HEK293 (cell line): ENCODE measurements around the gene HEXIM1.

Source experiments
- CTCF ChIA-PET: fragments of 350-600 bp; formaldehyde crosslinking; extraction: SDS; loops from one replicate; lab custom pipeline; 2021; ENCODE audit warnings: antibody characterized with exemption; lab: Yijun Ruan, JAX
- POLR2A ChIA-PET: fragments of 300-600 bp; formaldehyde crosslinking; extraction: SDS; loops from one replicate; lab custom pipeline; 2020; ENCODE audit warnings: antibody characterized with exemption, inconsistent platforms; lab: Yijun Ruan, JAX
- H3K27ac ChIP-seq: fragments of 200-500 bp; sonication (Bioruptor generic); 2 replicates; pipeline ENCODE4 v1.5.1; 2014; ENCODE audit warnings: low read depth, low read length, control low read depth, inconsistent platforms; ENCODE audit errors: extremely low read depth
- H3K36me3 ChIP-seq, 2 experiments: fragments of 200-500 bp in 1 of 2; sonication (Bioruptor generic) in 1 of 2; 1 replicate in 1 of 2; 2 replicates in 1 of 2; pipeline ENCODE4 v1.5.1; 2014 to 2017; ENCODE audit warnings: inconsistent platforms in 2 of 2, low read length in 2 of 2; ENCODE audit not compliant: control insufficient read depth in 2 of 2, insufficient read depth in 1 of 2
- H3K4me1 ChIP-seq: fragments of 200-500 bp; sonication (Bioruptor generic); 2 replicates; pipeline ENCODE4 v1.5.1; 2014; ENCODE audit warnings: mild to moderate bottlenecking, low read length, inconsistent platforms; ENCODE audit not compliant: control insufficient read depth, insufficient read depth
- H3K4me3 ChIP-seq: 2 replicates; pipeline ENCODE4 v1.5.1; 2011; ENCODE audit warnings: low read depth, mild to moderate bottlenecking, control low read depth, low read length, moderate library complexity
- H3K9me3 ChIP-seq: fragments of 200-500 bp; sonication (Bioruptor generic); 2 replicates; pipeline ENCODE4 v1.5.1; 2014; ENCODE audit warnings: low read depth, low read length, inconsistent platforms; ENCODE audit not compliant: control insufficient read depth, insufficient read depth
- EGR2 ChIP-seq: fragments of 450-650 bp; formaldehyde crosslinking; IDR thresholded peaks from 2 replicates; pipeline ENCODE4 v1.5.1; 2016; ENCODE audit warnings: low read depth, missing biosample characterization, missing genetic modification characterization
- GLI2 ChIP-seq: fragments of 450-650 bp; formaldehyde crosslinking; IDR thresholded peaks from 2 replicates; pipeline ENCODE4; 2017; ENCODE audit warnings: missing biosample characterization, missing genetic modification characterization, low read depth, borderline replicate concordance
- GLIS1 ChIP-seq: fragments of 450-650 bp; formaldehyde crosslinking; IDR thresholded peaks from 2 replicates; pipeline ENCODE4 v1.5.1; 2016; ENCODE audit warnings: missing biosample characterization, missing genetic modification characterization
- IKZF3 ChIP-seq: fragments of 450-650 bp; IDR thresholded peaks from 2 replicates; pipeline ENCODE4 v1.5.0; 2018; ENCODE audit warnings: missing biosample characterization, mild to moderate bottlenecking, missing genetic modification characterization, moderate library complexity
- YY2 ChIP-seq: fragments of 450-650 bp; formaldehyde crosslinking; IDR thresholded peaks from 2 replicates; pipeline ENCODE4 v1.5.1; 2016; ENCODE audit warnings: missing biosample characterization, missing genetic modification characterization
- ZBTB1 ChIP-seq: fragments of 450-650 bp; formaldehyde crosslinking; IDR thresholded peaks from 2 replicates; pipeline ENCODE4 v1.5.1; 2016; ENCODE audit warnings: missing biosample characterization, missing genetic modification characterization
- ZBTB44 ChIP-seq: fragments of 450-650 bp; IDR thresholded peaks from 2 replicates; pipeline ENCODE4 v1.5.1; 2018; ENCODE audit warnings: missing biosample characterization, mild to moderate bottlenecking, missing genetic modification characterization
- ZNF19 ChIP-seq: fragments of 450-650 bp; formaldehyde crosslinking; IDR thresholded peaks from 2 replicates; pipeline ENCODE4; 2016; ENCODE audit warnings: missing biosample characterization, missing genetic modification characterization, low read depth
- ZNF335 ChIP-seq: fragments of 450-650 bp; formaldehyde crosslinking; conservative IDR thresholded peaks from 2 replicates; pipeline ENCODE4 v1.5.1; 2016; ENCODE audit warnings: missing biosample characterization, missing genetic modification characterization
- ZNF394 ChIP-seq: fragments of 450-650 bp; formaldehyde crosslinking; IDR thresholded peaks from 2 replicates; pipeline ENCODE4 v1.5.1; 2016; ENCODE audit warnings: missing biosample characterization, missing genetic modification characterization, mild to moderate bottlenecking, moderate library complexity, borderline replicate concordance
- ZNF596 ChIP-seq: fragments of 450-650 bp; IDR thresholded peaks from 2 replicates; pipeline ENCODE4 v1.5.0; 2018; ENCODE audit warnings: missing biosample characterization, mild to moderate bottlenecking, missing genetic modification characterization, moderate library complexity
- ZNF707 ChIP-seq: fragments of 450-650 bp; formaldehyde crosslinking; IDR thresholded peaks from 2 replicates; pipeline ENCODE4 v1.5.1; 2016; ENCODE audit warnings: missing biosample characterization, missing genetic modification characterization
- TF ChIP-seq, protein P1 (sequence below): fragments of 450-650 bp; formaldehyde crosslinking; IDR thresholded peaks from 2 replicates; pipeline ENCODE4 v1.5.1; 2016; ENCODE audit warnings: missing biosample characterization, missing genetic modification characterization, borderline replicate concordance
- TF ChIP-seq, protein P2 (sequence below): fragments of 450-650 bp; formaldehyde crosslinking; IDR thresholded peaks from 2 replicates; pipeline ENCODE4 v1.5.1; 2017; ENCODE audit warnings: missing biosample characterization, mild to moderate bottlenecking, missing genetic modification characterization, moderate library complexity

Gene HEXIM1

GRCh38 chr17:45171338-45172231, 23.3 kb downstream of the HEXIM1 start (continued):
- peak; percentile 94 for TF ChIP-seq EGR2 (tag by site-specific recombination)
- no peak for TF ChIP-seq ZBTB1 (tag by site-specific recombination)
- peak; percentile 16; the same call in 1 of the 2 replicates for TF ChIP-seq ZNF394
- peak; percentile 88 for TF ChIP-seq GLIS1 (tag by site-specific recombination)
- no peak for TF ChIP-seq ZNF19 (tag by site-specific recombination)
- TF ChIP-seq ZBTB44 (tag by site-specific recombination) = no peak
- TF ChIP-seq, protein P1, sequence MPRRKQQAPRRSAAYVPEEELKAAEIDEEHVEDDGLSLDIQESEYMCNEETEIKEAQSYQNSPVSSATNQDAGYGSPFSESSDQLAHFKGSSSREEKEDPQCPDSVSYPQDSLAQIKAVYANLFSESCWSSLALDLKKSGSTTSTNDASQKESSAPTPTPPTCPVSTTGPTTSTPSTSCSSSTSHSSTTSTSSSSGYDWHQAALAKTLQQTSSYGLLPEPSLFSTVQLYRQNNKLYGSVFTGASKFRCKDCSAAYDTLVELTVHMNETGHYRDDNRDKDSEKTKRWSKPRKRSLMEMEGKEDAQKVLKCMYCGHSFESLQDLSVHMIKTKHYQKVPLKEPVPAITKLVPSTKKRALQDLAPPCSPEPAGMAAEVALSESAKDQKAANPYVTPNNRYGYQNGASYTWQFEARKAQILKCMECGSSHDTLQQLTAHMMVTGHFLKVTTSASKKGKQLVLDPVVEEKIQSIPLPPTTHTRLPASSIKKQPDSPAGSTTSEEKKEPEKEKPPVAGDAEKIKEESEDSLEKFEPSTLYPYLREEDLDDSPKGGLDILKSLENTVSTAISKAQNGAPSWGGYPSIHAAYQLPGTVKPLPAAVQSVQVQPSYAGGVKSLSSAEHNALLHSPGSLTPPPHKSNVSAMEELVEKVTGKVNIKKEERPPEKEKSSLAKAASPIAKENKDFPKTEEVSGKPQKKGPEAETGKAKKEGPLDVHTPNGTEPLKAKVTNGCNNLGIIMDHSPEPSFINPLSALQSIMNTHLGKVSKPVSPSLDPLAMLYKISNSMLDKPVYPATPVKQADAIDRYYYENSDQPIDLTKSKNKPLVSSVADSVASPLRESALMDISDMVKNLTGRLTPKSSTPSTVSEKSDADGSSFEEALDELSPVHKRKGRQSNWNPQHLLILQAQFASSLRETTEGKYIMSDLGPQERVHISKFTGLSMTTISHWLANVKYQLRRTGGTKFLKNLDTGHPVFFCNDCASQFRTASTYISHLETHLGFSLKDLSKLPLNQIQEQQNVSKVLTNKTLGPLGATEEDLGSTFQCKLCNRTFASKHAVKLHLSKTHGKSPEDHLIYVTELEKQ (tag by site-specific recombination) = no peak
- TF ChIP-seq, all 188 proteins: peak for 12

GRCh38 chr17:45172232-45172540, 23.9 kb downstream of the HEXIM1 start:
- no peaks in the 10 kb centered on the region for H3K9me3 ChIP-seq
- H3K4me3 ChIP-seq = no peak overlapping the region
- peaks cover 23% of the 10 kb centered on the region for H3K4me1 ChIP-seq
- TF ChIP-seq ZNF707 (tag by site-specific recombination) (no peak), ZNF596 (tag by site-specific recombination) (no peak), ZNF335 (peak; percentile 39; the same call in 1 of the 2 replicates), IKZF3 (tag by site-specific recombination) (no peak), YY2 (tag by site-specific recombination) (no peak), GLI2 (tag by site-specific recombination) (no peak)
- TF ChIP-seq, protein P2, sequence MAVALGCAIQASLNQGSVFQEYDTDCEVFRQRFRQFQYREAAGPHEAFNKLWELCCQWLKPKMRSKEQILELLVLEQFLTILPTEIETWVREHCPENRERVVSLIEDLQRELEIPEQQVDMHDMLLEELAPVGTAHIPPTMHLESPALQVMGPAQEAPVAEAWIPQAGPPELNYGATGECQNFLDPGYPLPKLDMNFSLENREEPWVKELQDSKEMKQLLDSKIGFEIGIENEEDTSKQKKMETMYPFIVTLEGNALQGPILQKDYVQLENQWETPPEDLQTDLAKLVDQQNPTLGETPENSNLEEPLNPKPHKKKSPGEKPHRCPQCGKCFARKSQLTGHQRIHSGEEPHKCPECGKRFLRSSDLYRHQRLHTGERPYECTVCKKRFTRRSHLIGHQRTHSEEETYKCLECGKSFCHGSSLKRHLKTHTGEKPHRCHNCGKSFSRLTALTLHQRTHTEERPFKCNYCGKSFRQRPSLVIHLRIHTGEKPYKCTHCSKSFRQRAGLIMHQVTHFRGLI (tag by site-specific recombination) = no peak
- peak overlapping the region; percentile 34; the same call in 1 of the 2 replicates for H3K27ac ChIP-seq
- peaks cover 0 to 19% of the 10 kb centered on the region in 2 experiments; a peak in 1 of 3 replicates for H3K36me3 ChIP-seq
- CTCF ChIA-PET = interaction anchor here (1.3 to 3.5 kb wide), 5 partner anchors 11 to 37 kb away, joined by 3 to 37 read pairs (median 13); partner anchors contain the start of genes ACBD4 and HEXIM2
- POLR2A ChIA-PET = interaction anchor here (0.6 to 5.6 kb wide), 4 partner anchors 9 to 44 kb away, joined by 3 to 86 read pairs (median 36); partner anchors contain the start of genes HEXIM1 and HEXIM2
